ENCODE measurements around the gene DIAPH2. TPM values are rescaled to one million over a fixed set of nuclear protein-coding genes. Genes with fewer than 3 reads are reported as not detected.

Gene DIAPH2
- total and polyA plus RNA-seq, 2 of the 13 experiments (the other 11 are each of a cell fraction or from before 2014, with no cell fraction given), result 2.1 to 8.5 TPM

GRCh38 chrX:97369947-97370346 is 685.3 kb downstream of the DIAPH2 start:
- Histone ChIP-seq H3K4me3 (replicated peaks in 1 of 3; ENCODE audit: insufficient read depth in 1 of 3, low read depth in 2 of 3, low read length in 3 of 3) (no peak overlapping the region), H3K4me1 (ENCODE audit: insufficient read depth, low read length) (no peaks in the 10 kb centered on the region), H2AFZ (ENCODE audit: low read length) (no peak overlapping the region), H3K27me3 (ENCODE audit: control insufficient read depth in 1 of 2, insufficient read depth in 2 of 2, low read length in 2 of 2) (no peaks in the 10 kb centered on the region), H3K79me2 (ENCODE audit: insufficient read depth, low read length) (no peaks in the 10 kb centered on the region), H3K9ac (ENCODE audit: insufficient read depth, low read depth, low read length) (no peak overlapping the region), H3K27ac (ENCODE audit: extremely low read length, insufficient read depth, low read length) (no peak overlapping the region), H3K9me3 (ENCODE audit: low read length) (no peaks in the 10 kb centered on the region), H4K20me1 (ENCODE audit: insufficient read depth, low read length) (no peaks in the 10 kb centered on the region), H3K4me2 (ENCODE audit: low read depth, low read length) (no peak overlapping the region), H3K36me3 (replicated peaks in 1 of 2; ENCODE audit: control insufficient read depth in 1 of 2, insufficient read depth in 2 of 2, low read length in 2 of 2) (no peaks in the 10 kb centered on the region)
- FAIRE-seq, result no peak
- no peak for ATAC-seq
- POLR2A ChIA-PET, result no interaction called here
- DNase-seq (ENCODE audit: low spot score), result no peak
- in situ Hi-C loops (cut with HindIII; ENCODE audit: extremely low pct_ligation_motif_present, low pct_unique_long_range_greater_than_20kb) (no loop called here), intact Hi-C loops (cut with micrococcal nuclease; ENCODE audit: unreplicated experiment) (no loop called here)
- CTCF ChIA-PET (ENCODE audit: low intra/inter-chr PET ratio, low total read pairs), result no interaction called here
- TF ChIP-seq SNRNP70 (IDR thresholded peaks at IDR 0.05; ENCODE audit: low read depth, low read length) (no peak), SP140L (CRISPR knock-in tag; IDR thresholded peaks at IDR 0.05; ENCODE audit: borderline replicate concordance) (no peak), NFE2L1 (CRISPR knock-in tag; IDR thresholded peaks at IDR 0.05; ENCODE audit: borderline replicate concordance) (no peak), ZNF547 (CRISPR knock-in tag; IDR thresholded peaks at IDR 0.05) (no peak), CAMTA2 (CRISPR knock-in tag; IDR thresholded peaks at IDR 0.05; ENCODE audit: borderline replicate concordance) (no peak), GATA4 (IDR thresholded peaks at IDR 0.05; ENCODE audit: borderline replicate concordance, low read depth) (no peak), ZHX1 (CRISPR knock-in tag; IDR thresholded peaks at IDR 0.05; ENCODE audit: low read depth) (no peak), ZNF10 (CRISPR knock-in tag; IDR thresholded peaks at IDR 0.05; ENCODE audit: borderline replicate concordance, low read depth) (no peak), JUN (CRISPR knock-in tag; IDR thresholded peaks at IDR 0.05) (no peak), ZNF234 (CRISPR knock-in tag; conservative IDR thresholded peaks at IDR 0.05) (no peak), ZNF143 (CRISPR knock-in tag; IDR thresholded peaks at IDR 0.05) (no peak), SALL1 (CRISPR knock-in tag; IDR thresholded peaks at IDR 0.05) (no peak), ZMYM2 (CRISPR knock-in tag; IDR thresholded peaks at IDR 0.05) (no peak)
- 100% methylated on average over 1 of the region's 1 CpG for WGBS (ENCODE audit: low lambda C conversion rate)
- no TSS peak for BruUV-seq (replicated peaks)

Data from HepG2 (cell line).